Measurements from ENCODE around the gene FKBP8.
"Not testable (repeated sequence)": the region's sequence is repeated elsewhere in the genome, so short reads cannot be mapped to it uniquely, and the experiment has no call there.

FKBP8 gene

GRCh38 chr19:18541258-18541991 lies 1.9 kb downstream of the FKBP8 start:
- H2AFZ ChIP-seq (ENCODE audit: insufficient read depth, low read length, poor library complexity): no peak overlapping the region
- peaks cover 8% of the 10 kb centered on the region for H3K79me2 ChIP-seq (ENCODE audit: control insufficient read depth, insufficient read depth, low read length, poor library complexity)
- peak; percentile 91 to 92 for DNase-seq
- H3K18ac ChIP-seq (ENCODE audit: low read length): peak overlapping the region; percentile 12
- peak overlapping the region; percentile 1 for H4K8ac ChIP-seq (ENCODE audit: low read depth, low read length)
- no peak overlapping the region for H2BK12ac ChIP-seq (ENCODE audit: low read length)
- H3K79me1 ChIP-seq (ENCODE audit: low read length): peaks cover 10% of the 10 kb centered on the region
- no peak overlapping the region for H3K4ac ChIP-seq (ENCODE audit: low read depth, low read length)
- no peak overlapping the region for H3K4me2 ChIP-seq (ENCODE audit: low read length)
- no peak overlapping the region for H2BK120ac ChIP-seq (ENCODE audit: insufficient read depth, low read length, poor library complexity)
- no peak overlapping the region for H3K27ac ChIP-seq (ENCODE audit: low read depth, low read length)
- no peak overlapping the region for H3K23ac ChIP-seq (ENCODE audit: low read length)
- H2BK5ac ChIP-seq (ENCODE audit: low read depth, low read length, poor library complexity): no peak overlapping the region
- no peaks in the 10 kb centered on the region for H3K9me3 ChIP-seq (ENCODE audit: insufficient read depth, low read depth, low read length)
- no peak overlapping the region for H3K9ac ChIP-seq (ENCODE audit: low read length)
- no CpG with 5 or more reads among the region's 21 CpGs for WGBS (ENCODE audit: extremely low coverage, insufficient coverage, insufficient read length)
- H3K36me3 ChIP-seq (ENCODE audit: control insufficient read depth in 1 of 2, insufficient read depth in 2 of 2, low read length in 2 of 2): peaks cover 36 to 41% of the 10 kb centered on the region in 2 experiments
- H4K91ac ChIP-seq (ENCODE audit: low read depth, low read length): no peak overlapping the region
- peak overlapping the region; percentile 6 for H4K12ac ChIP-seq (ENCODE audit: low read depth, low read length)
- H3K4me1 ChIP-seq (ENCODE audit: control insufficient read depth in 1 of 2, insufficient read depth in 2 of 2, low read length in 2 of 2): peaks cover 6 to 13% of the 10 kb centered on the region in 2 experiments
- no peak overlapping the region for H3K14ac ChIP-seq (ENCODE audit: low read length)
- no peak overlapping the region for H2AK5ac ChIP-seq (ENCODE audit: low read length)
- no peak overlapping the region for H3K4me3 ChIP-seq (ENCODE audit: low read depth, low read length)
- no peaks in the 10 kb centered on the region for H3K27me3 ChIP-seq (ENCODE audit: insufficient read depth, low read length)

GRCh38 chr19:18540200-18540599 lies 3.2 kb downstream of the FKBP8 start:
- not testable (repeated sequence) for H4K12ac ChIP-seq (ENCODE audit: low read depth, low read length); H3K18ac ChIP-seq (ENCODE audit: low read length); H3K79me2 ChIP-seq (ENCODE audit: control insufficient read depth, insufficient read depth, low read length, poor library complexity); H3K23ac ChIP-seq (ENCODE audit: low read length); H2AFZ ChIP-seq (ENCODE audit: insufficient read depth, low read length, poor library complexity); H3K14ac ChIP-seq (ENCODE audit: low read length); H3K4ac ChIP-seq (ENCODE audit: low read depth, low read length); H2BK12ac ChIP-seq (ENCODE audit: low read length); H3K27me3 ChIP-seq (ENCODE audit: insufficient read depth, low read length); H4K8ac ChIP-seq (ENCODE audit: low read depth, low read length); DNase-seq; H3K27ac ChIP-seq (ENCODE audit: low read depth, low read length); H4K91ac ChIP-seq (ENCODE audit: low read depth, low read length); H3K9me3 ChIP-seq (ENCODE audit: insufficient read depth, low read depth, low read length); H3K9ac ChIP-seq (ENCODE audit: low read length); H3K4me3 ChIP-seq (ENCODE audit: low read depth, low read length); H3K4me2 ChIP-seq (ENCODE audit: low read length); H2BK120ac ChIP-seq (ENCODE audit: insufficient read depth, low read length, poor library complexity); H2AK5ac ChIP-seq (ENCODE audit: low read length); H2BK5ac ChIP-seq (ENCODE audit: low read depth, low read length, poor library complexity)
- H3K36me3 ChIP-seq (ENCODE audit: control insufficient read depth in 1 of 2, insufficient read depth in 2 of 2, low read length in 2 of 2): peaks cover 46 to 51% of the 10 kb centered on the region in 2 experiments
- WGBS (ENCODE audit: extremely low coverage, insufficient coverage, insufficient read length): no CpG with 5 or more reads among the region's 1 CpG
- peaks cover 6 to 13% of the 10 kb centered on the region in 2 experiments for H3K4me1 ChIP-seq (ENCODE audit: control insufficient read depth in 1 of 2, insufficient read depth in 2 of 2, low read length in 2 of 2)
- peaks cover 10% of the 10 kb centered on the region for H3K79me1 ChIP-seq (ENCODE audit: low read length)

- H3K79me2 ChIP-seq (ENCODE audit: control insufficient read depth, insufficient read depth, low read length, poor library complexity): peaks cover 8% of the 10 kb centered on the region
- H4K8ac ChIP-seq (ENCODE audit: low read depth, low read length): no peak overlapping the region
- H3K23ac ChIP-seq (ENCODE audit: low read length): no peak overlapping the region
- no peak overlapping the region for H2BK5ac ChIP-seq (ENCODE audit: low read depth, low read length, poor library complexity)
- H3K27me3 ChIP-seq (ENCODE audit: insufficient read depth, low read length): no peaks in the 10 kb centered on the region
- H2AK5ac ChIP-seq (ENCODE audit: low read length): no peak overlapping the region
- no peak overlapping the region for H2AFZ ChIP-seq (ENCODE audit: insufficient read depth, low read length, poor library complexity)
- H2BK12ac ChIP-seq (ENCODE audit: low read length): no peak overlapping the region
- no peak overlapping the region for H3K27ac ChIP-seq (ENCODE audit: low read depth, low read length)
- no CpG with 5 or more reads among the region's 19 CpGs for WGBS (ENCODE audit: extremely low coverage, insufficient coverage, insufficient read length)
- H4K12ac ChIP-seq (ENCODE audit: low read depth, low read length): no peak overlapping the region
- peaks cover 10% of the 10 kb centered on the region for H3K79me1 ChIP-seq (ENCODE audit: low read length)
- no peak overlapping the region for H3K4ac ChIP-seq (ENCODE audit: low read depth, low read length)
- H4K91ac ChIP-seq (ENCODE audit: low read depth, low read length): no peak overlapping the region
- peaks cover 50 to 53% of the 10 kb centered on the region in 2 experiments for H3K36me3 ChIP-seq (ENCODE audit: control insufficient read depth in 1 of 2, insufficient read depth in 2 of 2, low read length in 2 of 2)
- peak overlapping the region; percentile 22 for H3K18ac ChIP-seq (ENCODE audit: low read length)
- peaks cover under 1% of the 10 kb centered on the region for H3K9me3 ChIP-seq (ENCODE audit: insufficient read depth, low read depth, low read length)
- H3K4me2 ChIP-seq (ENCODE audit: low read length): no peak overlapping the region
- H3K9ac ChIP-seq (ENCODE audit: low read length): no peak overlapping the region
- no peak for DNase-seq
- H2BK120ac ChIP-seq (ENCODE audit: insufficient read depth, low read length, poor library complexity): no peak overlapping the region
- H3K4me3 ChIP-seq (ENCODE audit: low read depth, low read length): no peak overlapping the region
- peaks cover 6 to 13% of the 10 kb centered on the region in 2 experiments for H3K4me1 ChIP-seq (ENCODE audit: control insufficient read depth in 1 of 2, insufficient read depth in 2 of 2, low read length in 2 of 2)
- no peak overlapping the region for H3K14ac ChIP-seq (ENCODE audit: low read length)
These were observed 4.0 kb downstream of the FKBP8 start for GRCh38 chr19:18539372-18539771.

- Histone ChIP-seq H3K79me2 (ENCODE audit: control insufficient read depth, insufficient read depth, low read length, poor library complexity) (peaks cover 6% of the 10 kb centered on the region), H3K4ac (ENCODE audit: low read depth, low read length) (no peak overlapping the region), H2AFZ (ENCODE audit: insufficient read depth, low read length, poor library complexity) (no peak overlapping the region), H3K4me1 (ENCODE audit: control insufficient read depth in 1 of 2, insufficient read depth in 2 of 2, low read length in 2 of 2) (peaks cover 6 to 8% of the 10 kb centered on the region in 2 experiments), H3K27me3 (ENCODE audit: insufficient read depth, low read length) (no peaks in the 10 kb centered on the region), H3K4me3 (ENCODE audit: low read depth, low read length) (no peak overlapping the region), H3K9ac (ENCODE audit: low read length) (no peak overlapping the region), H3K36me3 (ENCODE audit: control insufficient read depth in 1 of 2, insufficient read depth in 2 of 2, low read length in 2 of 2) (peaks cover 53 to 57% of the 10 kb centered on the region in 2 experiments), H2BK5ac (ENCODE audit: low read depth, low read length, poor library complexity) (no peak overlapping the region), H4K12ac (ENCODE audit: low read depth, low read length) (no peak overlapping the region), H3K27ac (ENCODE audit: low read depth, low read length) (no peak overlapping the region), H2BK12ac (ENCODE audit: low read length) (no peak overlapping the region), H3K23ac (ENCODE audit: low read length) (no peak overlapping the region), H2AK5ac (ENCODE audit: low read length) (peak overlapping the region; percentile 3), H4K91ac (ENCODE audit: low read depth, low read length) (no peak overlapping the region), H3K9me3 (ENCODE audit: insufficient read depth, low read depth, low read length) (peaks cover 2% of the 10 kb centered on the region), H3K14ac (ENCODE audit: low read length) (no peak overlapping the region), H2BK120ac (ENCODE audit: insufficient read depth, low read length, poor library complexity) (no peak overlapping the region), H3K79me1 (ENCODE audit: low read length) (peaks cover 5% of the 10 kb centered on the region), H3K4me2 (ENCODE audit: low read length) (no peak overlapping the region), H4K8ac (ENCODE audit: low read depth, low read length) (no peak overlapping the region), H3K18ac (ENCODE audit: low read length) (no peak overlapping the region)
- DNase-seq: no peak
- WGBS (ENCODE audit: extremely low coverage, insufficient coverage, insufficient read length): no CpG with 5 or more reads among the region's 22 CpGs
These were observed 5.3 kb downstream of the FKBP8 start for GRCh38 chr19:18538115-18538514.
